ENCODE data around the gene FXYD3. TPM values are rescaled to one million over a fixed set of nuclear protein-coding genes. Genes with fewer than 3 reads are reported as not detected.

Gene FXYD3
- polyA plus RNA-seq, 1 donor from 2014 or later = not detected

GRCh38 chr19:35136231-35136630, 20.6 kb downstream of the FXYD3 start:
- no peaks in the 10 kb centered on the region for H3K9me3 ChIP-seq (ENCODE audit: low read length)
- H3K4me3 ChIP-seq (ENCODE audit: low read length) = no peak overlapping the region
- H2AFZ ChIP-seq (ENCODE audit: low read depth, low read length) = no peak overlapping the region
- H3K27ac ChIP-seq (ENCODE audit: low read length) = no peak overlapping the region
- no peaks in the 10 kb centered on the region for H4K20me1 ChIP-seq (ENCODE audit: insufficient read depth)
- H3K36me3 ChIP-seq (ENCODE audit: insufficient read depth, low read length) = no peaks in the 10 kb centered on the region
- H3K79me2 ChIP-seq (replicated peaks; ENCODE audit: insufficient read depth, low read length) = no peaks in the 10 kb centered on the region
- H3K27me3 ChIP-seq (ENCODE audit: insufficient read depth, low read depth, low read length) = peaks cover 5% of the 10 kb centered on the region
- H3K9ac ChIP-seq (ENCODE audit: low read length) = no peak overlapping the region
- H3K4me2 ChIP-seq (ENCODE audit: low read length) = no peak overlapping the region
- no peaks in the 10 kb centered on the region for H3K9me2 ChIP-seq (ENCODE audit: insufficient read depth, low read length)
- no peaks in the 10 kb centered on the region for H3F3A ChIP-seq (ENCODE audit: insufficient read depth, low read length, poor library complexity, severe bottlenecking)
- TF ChIP-seq EP300 (conservative IDR thresholded peaks at IDR 0.05; ENCODE audit: poor library complexity, severe bottlenecking) = no peak
- no peak for TF ChIP-seq RAD21 (conservative IDR thresholded peaks at IDR 0.05)
- no peak for TF ChIP-seq CTCF (IDR thresholded peaks at IDR 0.05; ENCODE audit: poor library complexity, severe bottlenecking)
- no peak for TF ChIP-seq MXI1 (conservative IDR thresholded peaks at IDR 0.05; ENCODE audit: poor library complexity, severe bottlenecking)

- no peak overlapping the region for H3K27ac ChIP-seq (ENCODE audit: low read length)
- no peak overlapping the region for H3K4me3 ChIP-seq (ENCODE audit: low read length)
- H3K9me3 ChIP-seq (ENCODE audit: low read length) = no peaks in the 10 kb centered on the region
- H4K20me1 ChIP-seq (ENCODE audit: insufficient read depth) = no peaks in the 10 kb centered on the region
- TF ChIP-seq POLR2AphosphoS5 (IDR thresholded peaks at IDR 0.05) (no peak), EZH2 (IDR thresholded peaks at IDR 0.05; ENCODE audit: borderline replicate concordance, insufficient read depth, low read length, poor library complexity, severe bottlenecking) (no peak), SMC3 (conservative IDR thresholded peaks at IDR 0.05; ENCODE audit: poor library complexity) (no peak), EP300 (conservative IDR thresholded peaks at IDR 0.05; ENCODE audit: poor library complexity, severe bottlenecking) (no peak), REST (IDR thresholded peaks at IDR 0.05; ENCODE audit: borderline replicate concordance) (no peak)
- peaks cover 13% of the 10 kb centered on the region for H3K27me3 ChIP-seq (ENCODE audit: insufficient read depth, low read depth, low read length)
- H3K79me2 ChIP-seq (replicated peaks; ENCODE audit: insufficient read depth, low read length) = no peaks in the 10 kb centered on the region
- H3K4me2 ChIP-seq (ENCODE audit: low read length) = no peak overlapping the region
- H2AFZ ChIP-seq (ENCODE audit: low read depth, low read length) = no peak overlapping the region
- no peaks in the 10 kb centered on the region for H3K36me3 ChIP-seq (ENCODE audit: insufficient read depth, low read length)
- peaks cover 6% of the 10 kb centered on the region for H3F3A ChIP-seq (ENCODE audit: insufficient read depth, low read length, poor library complexity, severe bottlenecking)
- no peak overlapping the region for H3K9ac ChIP-seq (ENCODE audit: low read length)
- H3K9me2 ChIP-seq (ENCODE audit: insufficient read depth, low read length) = no peaks in the 10 kb centered on the region
These were observed 21.5 kb downstream of the FXYD3 start for GRCh38 chr19:35136977-35137702.
